Measurements from ENCODE around the gene IL3RA.
"Not testable (repeated sequence)": the region's sequence is repeated elsewhere in the genome, so short reads cannot be mapped to it uniquely, and the experiment has no call there.

The IL3RA gene

DNA sequence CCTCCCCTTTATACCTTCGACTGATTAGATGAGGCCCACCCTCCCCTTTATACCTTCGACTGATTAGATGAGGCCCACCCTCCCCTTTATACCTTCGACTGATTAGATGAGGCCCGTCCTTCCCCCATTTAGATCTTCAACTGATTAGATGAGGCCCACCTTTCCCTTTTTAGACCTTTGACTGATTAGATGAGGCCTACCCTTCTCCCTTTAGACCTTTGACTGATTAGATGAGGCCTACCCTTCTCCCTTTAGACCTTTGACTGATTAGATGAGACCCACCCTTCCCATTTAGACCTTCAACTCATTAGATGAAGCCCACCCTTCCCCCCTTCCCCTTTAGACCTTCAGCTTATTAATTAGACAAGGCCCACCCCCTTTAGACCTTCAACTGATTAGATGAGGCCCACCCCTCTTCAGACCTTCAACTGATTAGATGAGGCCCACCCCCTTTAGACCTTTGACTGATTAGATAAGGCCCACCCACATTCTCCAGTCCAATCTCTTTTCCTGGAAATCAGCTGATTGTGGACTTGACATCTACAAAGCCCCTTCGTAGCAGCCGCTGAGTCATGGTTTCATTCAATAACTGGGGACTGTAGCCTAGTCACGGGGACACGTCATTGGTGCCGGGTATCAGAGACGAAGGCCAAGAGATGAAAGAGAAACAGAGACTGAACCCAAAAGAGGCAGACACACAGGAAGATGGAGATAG lies 28.8 kb upstream of the IL3RA start:
- Histone ChIP-seq H3K9me3 (ENCODE audit: control insufficient read depth in 1 of 2, low read length in 2 of 2) (peaks cover 0 to 6% of the 10 kb centered on the region in 2 donors), H3K27me3 (ENCODE audit: low read depth, low read length) (no peaks in the 10 kb centered on the region), H3K4me3 (ENCODE audit: low read depth in 1 of 2, low read length in 2 of 2) (no peak overlapping the region), H3K27ac (ENCODE audit: low read length) (no peak overlapping the region), H3K36me3 (ENCODE audit: control insufficient read depth in 1 of 2, insufficient read depth in 2 of 2, low read length in 2 of 2) (no peaks in the 10 kb centered on the region), H3K4me1 (ENCODE audit: control insufficient read depth in 1 of 2, insufficient read depth in 2 of 2, low read length in 2 of 2) (no peaks in the 10 kb centered on the region)

- Histone ChIP-seq H3K4me3 (ENCODE audit: low read depth in 1 of 2, low read length in 2 of 2) (no peak overlapping the region), H3K9me3 (ENCODE audit: control insufficient read depth in 1 of 2, low read length in 2 of 2) (peaks cover 0 to 6% of the 10 kb centered on the region in 2 donors), H3K4me1 (ENCODE audit: control insufficient read depth in 1 of 2, insufficient read depth in 2 of 2, low read length in 2 of 2) (no peaks in the 10 kb centered on the region), H3K36me3 (ENCODE audit: control insufficient read depth in 1 of 2, insufficient read depth in 2 of 2, low read length in 2 of 2) (no peaks in the 10 kb centered on the region), H3K27ac (ENCODE audit: low read length) (no peak overlapping the region), H3K27me3 (ENCODE audit: low read depth, low read length) (no peaks in the 10 kb centered on the region)
Observed at GRCh38 chrX:1308476-1308875, 28.1 kb upstream of the IL3RA start.

DNA sequence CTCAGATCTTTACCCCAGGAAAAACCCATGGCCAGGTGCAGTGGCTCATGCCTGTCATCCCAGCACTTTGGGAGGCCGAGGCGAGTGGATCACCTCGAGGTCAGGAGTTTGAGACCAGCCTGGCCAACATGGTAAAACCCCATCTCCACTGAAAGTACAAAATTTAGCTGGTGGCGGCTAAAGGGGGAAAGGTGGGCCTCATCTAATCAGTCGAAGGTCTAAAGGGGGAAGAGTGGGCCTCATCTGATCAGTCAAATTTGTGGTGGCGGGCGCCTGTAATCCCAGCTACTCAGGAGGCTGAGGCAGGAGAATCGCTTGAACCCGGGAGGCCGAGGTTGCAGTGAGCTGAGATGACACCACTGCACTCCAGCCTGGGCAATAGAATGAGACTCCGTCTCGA lies 27.7 kb upstream of the IL3RA start:
- not testable (repeated sequence) for H3K27me3 ChIP-seq (ENCODE audit: low read depth, low read length); H3K36me3 ChIP-seq (ENCODE audit: control insufficient read depth in 1 of 2, insufficient read depth in 2 of 2, low read length in 2 of 2); H3K4me1 ChIP-seq (ENCODE audit: control insufficient read depth in 1 of 2, insufficient read depth in 2 of 2, low read length in 2 of 2); H3K4me3 ChIP-seq (ENCODE audit: low read depth in 1 of 2, low read length in 2 of 2); H3K9me3 ChIP-seq (ENCODE audit: control insufficient read depth in 1 of 2, low read length in 2 of 2); H3K27ac ChIP-seq (ENCODE audit: low read length)

DNA sequence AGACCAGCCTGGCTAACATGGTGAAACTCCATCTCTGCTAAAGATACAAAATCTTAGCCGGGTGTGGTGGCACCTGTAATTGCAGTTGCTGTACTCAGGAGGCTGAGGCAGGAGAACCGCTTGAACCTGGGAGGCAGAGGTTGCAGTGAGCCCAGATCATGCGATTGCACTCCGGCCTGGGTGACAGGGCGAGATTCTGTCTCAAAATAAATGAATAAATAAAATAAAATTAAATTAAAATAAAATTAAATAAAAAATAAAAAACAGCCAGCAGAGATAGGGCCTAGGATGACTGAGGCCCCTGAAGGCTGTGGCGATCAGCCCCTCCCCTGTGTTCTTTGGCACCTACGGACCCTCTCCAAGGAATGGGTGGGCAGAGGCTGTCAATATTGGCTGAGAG lies 22.8 kb upstream of the IL3RA start:
- Histone ChIP-seq H3K27me3 (ENCODE audit: low read depth, low read length) (no peaks in the 10 kb centered on the region), H3K36me3 (ENCODE audit: control insufficient read depth in 1 of 2, insufficient read depth in 2 of 2, low read length in 2 of 2) (no peaks in the 10 kb centered on the region), H3K4me3 (ENCODE audit: low read depth in 1 of 2, low read length in 2 of 2) (no peak overlapping the region), H3K27ac (ENCODE audit: low read length) (no peak overlapping the region), H3K9me3 (ENCODE audit: control insufficient read depth in 1 of 2, low read length in 2 of 2) (peaks cover 0 to 2% of the 10 kb centered on the region in 2 donors), H3K4me1 (ENCODE audit: control insufficient read depth in 1 of 2, insufficient read depth in 2 of 2, low read length in 2 of 2) (no peaks in the 10 kb centered on the region)

GRCh38 chrX:1316527-1316926 lies 20.1 kb upstream of the IL3RA start:
- Histone ChIP-seq H3K9me3 (ENCODE audit: control insufficient read depth in 1 of 2, low read length in 2 of 2) (no peaks in the 10 kb centered on the region), H3K4me3 (ENCODE audit: low read depth in 1 of 2, low read length in 2 of 2) (peak overlapping the region in 1 of 2 donors; percentile 33), H3K27ac (ENCODE audit: low read length) (no peak overlapping the region), H3K4me1 (ENCODE audit: control insufficient read depth in 1 of 2, insufficient read depth in 2 of 2, low read length in 2 of 2) (no peaks in the 10 kb centered on the region), H3K36me3 (ENCODE audit: control insufficient read depth in 1 of 2, insufficient read depth in 2 of 2, low read length in 2 of 2) (no peaks in the 10 kb centered on the region), H3K27me3 (ENCODE audit: low read depth, low read length) (no peaks in the 10 kb centered on the region)

DNA sequence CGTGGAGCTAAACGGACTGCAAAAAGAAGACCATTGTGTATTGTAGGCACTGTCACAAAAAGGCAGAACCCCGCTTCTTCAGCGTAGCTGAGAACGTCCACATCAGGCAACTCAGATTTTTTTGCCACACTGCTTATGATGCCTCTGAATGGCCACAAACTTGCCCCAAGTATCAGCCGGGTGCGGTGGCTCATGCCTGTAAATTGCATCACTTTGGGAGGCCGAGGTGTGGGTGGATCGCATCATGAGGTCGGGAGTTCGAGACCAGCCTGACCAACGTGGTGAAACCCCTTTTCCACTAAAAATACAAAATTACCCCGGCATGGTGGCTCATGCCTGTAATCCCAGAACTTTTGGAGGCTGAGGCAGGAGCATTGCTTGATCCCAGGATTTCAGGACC lies 14.9 kb upstream of the IL3RA start:
- no peaks in the 10 kb centered on the region for H3K4me1 ChIP-seq (ENCODE audit: control insufficient read depth in 1 of 2, insufficient read depth in 2 of 2, low read length in 2 of 2)
- H3K36me3 ChIP-seq (ENCODE audit: control insufficient read depth in 1 of 2, insufficient read depth in 2 of 2, low read length in 2 of 2) = no peaks in the 10 kb centered on the region
- no peak overlapping the region for H3K27ac ChIP-seq (ENCODE audit: low read length)
- H3K9me3 ChIP-seq (ENCODE audit: control insufficient read depth in 1 of 2, low read length in 2 of 2) = no peaks in the 10 kb centered on the region
- H3K4me3 ChIP-seq (ENCODE audit: low read depth in 1 of 2, low read length in 2 of 2) = no peak overlapping the region
- no peaks in the 10 kb centered on the region for H3K27me3 ChIP-seq (ENCODE audit: low read depth, low read length)

DNA sequence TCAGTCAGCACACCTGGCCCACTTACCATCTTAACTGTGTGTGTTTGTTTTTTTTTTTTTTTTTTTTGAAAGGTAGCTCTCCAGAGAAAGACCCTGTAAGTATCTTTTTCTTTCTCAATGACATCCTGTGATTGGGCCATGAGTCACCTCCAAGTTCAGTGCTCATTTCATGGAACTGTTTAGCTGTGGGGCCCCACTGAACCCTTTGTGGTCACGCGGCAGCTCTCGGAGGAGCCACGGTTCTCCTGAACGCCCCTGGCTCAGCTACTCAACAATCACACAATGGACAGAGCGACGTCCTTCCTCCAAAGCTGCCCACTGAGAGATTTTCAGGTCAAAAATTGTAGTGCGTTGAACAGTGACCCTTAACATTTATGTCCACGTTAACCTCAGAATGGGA lies 14.2 kb upstream of the IL3RA start:
- Histone ChIP-seq H3K36me3 (ENCODE audit: control insufficient read depth in 1 of 2, insufficient read depth in 2 of 2, low read length in 2 of 2) (no peaks in the 10 kb centered on the region), H3K9me3 (ENCODE audit: control insufficient read depth in 1 of 2, low read length in 2 of 2) (no peaks in the 10 kb centered on the region), H3K4me3 (ENCODE audit: low read depth in 1 of 2, low read length in 2 of 2) (no peak overlapping the region), H3K27ac (ENCODE audit: low read length) (no peak overlapping the region), H3K27me3 (ENCODE audit: low read depth, low read length) (no peaks in the 10 kb centered on the region), H3K4me1 (ENCODE audit: control insufficient read depth in 1 of 2, insufficient read depth in 2 of 2, low read length in 2 of 2) (no peaks in the 10 kb centered on the region)

- H3K27ac ChIP-seq (ENCODE audit: low read length) = no peak overlapping the region
- H3K4me1 ChIP-seq (ENCODE audit: control insufficient read depth in 1 of 2, insufficient read depth in 2 of 2, low read length in 2 of 2) = no peaks in the 10 kb centered on the region
- no peaks in the 10 kb centered on the region for H3K36me3 ChIP-seq (ENCODE audit: control insufficient read depth in 1 of 2, insufficient read depth in 2 of 2, low read length in 2 of 2)
- H3K9me3 ChIP-seq (ENCODE audit: control insufficient read depth in 1 of 2, low read length in 2 of 2) = no peaks in the 10 kb centered on the region
- H3K4me3 ChIP-seq (ENCODE audit: low read depth in 1 of 2, low read length in 2 of 2) = no peak overlapping the region
- no peaks in the 10 kb centered on the region for H3K27me3 ChIP-seq (ENCODE audit: low read depth, low read length)
Observed at GRCh38 chrX:1323315-1323714, 13.3 kb upstream of the IL3RA start.

GRCh38 chrX:1325515-1326116 lies 11.0 kb upstream of the IL3RA start:
- no peaks in the 10 kb centered on the region for H3K36me3 ChIP-seq (ENCODE audit: control insufficient read depth in 1 of 2, insufficient read depth in 2 of 2, low read length in 2 of 2)
- no peak overlapping the region for H3K27ac ChIP-seq (ENCODE audit: low read length)
- no peaks in the 10 kb centered on the region for H3K9me3 ChIP-seq (ENCODE audit: control insufficient read depth in 1 of 2, low read length in 2 of 2)
- H3K4me3 ChIP-seq (ENCODE audit: low read depth in 1 of 2, low read length in 2 of 2) = no peak overlapping the region
- no peaks in the 10 kb centered on the region for H3K4me1 ChIP-seq (ENCODE audit: control insufficient read depth in 1 of 2, insufficient read depth in 2 of 2, low read length in 2 of 2)
- H3K27me3 ChIP-seq (ENCODE audit: low read depth, low read length) = no peaks in the 10 kb centered on the region

DNA sequence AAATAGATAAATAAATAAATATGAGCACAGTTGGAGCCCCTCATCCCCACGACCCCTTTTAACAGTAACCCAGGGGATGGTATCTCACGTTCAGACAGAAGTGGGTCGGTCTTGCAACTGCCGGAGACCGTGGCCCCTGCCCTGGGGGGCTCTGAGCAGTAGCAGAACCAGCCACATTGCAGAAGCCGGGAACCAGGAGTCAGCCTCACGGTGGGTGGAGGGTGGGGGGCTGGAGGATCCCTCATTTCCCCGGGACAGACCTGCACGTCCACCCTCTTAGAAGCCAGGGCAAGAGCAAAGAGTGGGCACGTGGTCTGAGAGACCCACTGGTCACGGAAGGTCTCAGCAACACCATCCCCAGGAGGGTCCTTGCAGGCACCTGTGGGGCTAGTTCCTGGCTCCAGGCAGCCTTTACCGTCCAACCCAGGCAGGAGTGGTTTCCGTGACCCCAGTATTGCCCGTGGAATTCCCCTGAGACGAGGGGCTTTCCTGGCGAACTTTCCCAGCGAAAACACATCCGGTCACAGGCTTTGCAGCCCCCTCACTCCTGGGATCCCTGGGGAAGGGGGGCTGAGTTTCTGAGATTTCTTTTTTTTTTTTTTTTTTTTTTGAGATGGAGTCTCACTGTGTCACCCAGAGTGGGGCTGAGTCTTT lies 8.8 kb upstream of the IL3RA start:
- H3K9me3 ChIP-seq (ENCODE audit: control insufficient read depth in 1 of 2, low read length in 2 of 2) = no peaks in the 10 kb centered on the region
- H3K36me3 ChIP-seq (ENCODE audit: control insufficient read depth in 1 of 2, insufficient read depth in 2 of 2, low read length in 2 of 2) = no peaks in the 10 kb centered on the region

DNA sequence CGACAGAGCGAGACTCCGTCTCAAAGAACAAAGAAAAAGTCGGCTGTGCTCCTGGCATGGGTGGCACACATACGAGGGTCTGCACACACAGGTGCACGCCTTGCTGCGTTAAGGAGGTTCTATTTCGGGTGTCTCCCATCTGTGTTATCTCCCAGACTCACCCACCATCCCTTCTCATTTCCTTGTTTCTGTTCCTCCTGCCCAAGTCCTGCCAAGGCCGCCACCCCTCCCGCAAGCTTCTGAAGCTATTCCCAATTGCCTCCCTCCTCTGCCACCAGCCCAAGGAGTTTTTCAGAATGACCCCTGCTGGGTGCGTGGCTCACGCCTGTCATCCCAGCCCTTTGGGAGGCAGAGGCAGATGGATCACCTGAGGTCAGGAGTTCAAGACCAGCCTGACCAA lies 6.0 kb upstream of the IL3RA start:
- Histone ChIP-seq H3K36me3 (ENCODE audit: control insufficient read depth in 1 of 2, insufficient read depth in 2 of 2, low read length in 2 of 2) (no peaks in the 10 kb centered on the region), H3K4me1 (ENCODE audit: control insufficient read depth in 1 of 2, insufficient read depth in 2 of 2, low read length in 2 of 2) (no peaks in the 10 kb centered on the region), H3K27ac (ENCODE audit: low read length) (no peak overlapping the region), H3K9me3 (ENCODE audit: control insufficient read depth in 1 of 2, low read length in 2 of 2) (no peaks in the 10 kb centered on the region), H3K4me3 (ENCODE audit: low read depth in 1 of 2, low read length in 2 of 2) (no peak overlapping the region), H3K27me3 (ENCODE audit: low read depth, low read length) (no peaks in the 10 kb centered on the region)

More for the DNA sequence above, 8.8 kb upstream of the IL3RA start:
- Histone ChIP-seq H3K4me1 (ENCODE audit: control insufficient read depth in 1 of 2, insufficient read depth in 2 of 2, low read length in 2 of 2) (no peaks in the 10 kb centered on the region), H3K4me3 (ENCODE audit: low read depth in 1 of 2, low read length in 2 of 2) (no peak overlapping the region), H3K27ac (ENCODE audit: low read length) (no peak overlapping the region), H3K27me3 (ENCODE audit: low read depth, low read length) (no peaks in the 10 kb centered on the region)
